IMR-90 (cell line): ENCODE data around the gene ATXN10.

Experiments
- MXI1 ChIP-seq: IDR thresholded peaks from 2 replicates; pipeline ENCODE4 v1.6.1; 2012; ENCODE audit warnings: low read depth, mild to moderate bottlenecking, low read length, moderate library complexity, borderline replicate concordance
- NFE2L2 ChIP-seq: fragments of 150-350 bp; IDR thresholded peaks from 2 replicates; pipeline ENCODE4 v1.6.1; 2016; ENCODE audit warnings: low read depth, mild to moderate bottlenecking, low read length
- POLR2A ChIP-seq: IDR thresholded peaks from 2 replicates; pipeline ENCODE4 v1.6.1; 2012; ENCODE audit warnings: mild to moderate bottlenecking, low read depth, low read length
- TF ChIP-seq, protein P1 (sequence below): conservative IDR thresholded peaks from 2 replicates; pipeline ENCODE4 v1.5.1; 2012; ENCODE audit warnings: mild to moderate bottlenecking, low read depth, low read length, improper control_type of control experiment

DNA sequence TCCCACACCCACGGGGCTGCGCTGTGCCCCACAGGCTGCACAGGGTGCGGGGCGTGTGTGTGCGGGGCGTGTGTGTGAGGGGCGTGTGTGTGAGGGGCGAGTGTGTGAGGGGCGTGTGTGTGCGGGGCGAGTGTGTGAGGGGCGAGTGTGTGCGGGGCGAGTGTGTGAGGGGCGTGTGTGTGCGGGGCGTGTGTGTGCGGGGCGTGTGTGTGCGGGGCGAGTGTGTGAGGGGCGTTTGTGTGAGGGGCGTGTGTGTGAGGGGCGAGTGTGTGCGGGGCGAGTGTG, 218.7 kb downstream of the ATXN10 start:
- TF ChIP-seq, protein P1, sequence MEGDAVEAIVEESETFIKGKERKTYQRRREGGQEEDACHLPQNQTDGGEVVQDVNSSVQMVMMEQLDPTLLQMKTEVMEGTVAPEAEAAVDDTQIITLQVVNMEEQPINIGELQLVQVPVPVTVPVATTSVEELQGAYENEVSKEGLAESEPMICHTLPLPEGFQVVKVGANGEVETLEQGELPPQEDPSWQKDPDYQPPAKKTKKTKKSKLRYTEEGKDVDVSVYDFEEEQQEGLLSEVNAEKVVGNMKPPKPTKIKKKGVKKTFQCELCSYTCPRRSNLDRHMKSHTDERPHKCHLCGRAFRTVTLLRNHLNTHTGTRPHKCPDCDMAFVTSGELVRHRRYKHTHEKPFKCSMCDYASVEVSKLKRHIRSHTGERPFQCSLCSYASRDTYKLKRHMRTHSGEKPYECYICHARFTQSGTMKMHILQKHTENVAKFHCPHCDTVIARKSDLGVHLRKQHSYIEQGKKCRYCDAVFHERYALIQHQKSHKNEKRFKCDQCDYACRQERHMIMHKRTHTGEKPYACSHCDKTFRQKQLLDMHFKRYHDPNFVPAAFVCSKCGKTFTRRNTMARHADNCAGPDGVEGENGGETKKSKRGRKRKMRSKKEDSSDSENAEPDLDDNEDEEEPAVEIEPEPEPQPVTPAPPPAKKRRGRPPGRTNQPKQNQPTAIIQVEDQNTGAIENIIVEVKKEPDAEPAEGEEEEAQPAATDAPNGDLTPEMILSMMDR = no peak
- TF ChIP-seq NFE2L2 = no peak
- no peak for TF ChIP-seq MXI1
- no peak for TF ChIP-seq POLR2A
